ENCODE data around the gene MED9. TPM values are rescaled to one million over a fixed set of nuclear protein-coding genes. Genes with fewer than 3 reads are reported as not detected.

Gene MED9
- total and polyA plus RNA-seq, 2 of the 8 experiments (the other 6 are each of a cell fraction or from before 2014, with no cell fraction given): 15.8 to 19.7 TPM

Small RNA genes lying within 50 kb of the gene (small RNA-seq; reads per million reads assigned to genes)
- not detected for gene RF00019 (ENCODE audit: insufficient read depth)

Other genes starting within 250 kb of the MED9 start
- gene FLCN, start 239.8 kb upstream of the MED9 start, total RNA-seq (2021; fragmentation: NEBNext Ultra II Directional; extraction: Animal tissue kit (Norgen Biotek cat#: 25700)): 34.0 and 34.6 TPM in 2 replicates
- 15.6 and 20.8 TPM in 2 replicates for gene FLCN, start 239.8 kb upstream of the MED9 start, polyA plus RNA-seq (2011; rRNA removed)
- 110 and 112 TPM in 2 replicates for gene COPS3, start 195.8 kb upstream of the MED9 start, total RNA-seq (2021; fragmentation: NEBNext Ultra II Directional; extraction: Animal tissue kit (Norgen Biotek cat#: 25700))
- 59.8 and 82.9 TPM in 2 replicates for gene COPS3, start 195.8 kb upstream of the MED9 start, polyA plus RNA-seq (2011; rRNA removed)
- gene NT5M, start 173.6 kb upstream of the MED9 start, total RNA-seq (2021; fragmentation: NEBNext Ultra II Directional; extraction: Animal tissue kit (Norgen Biotek cat#: 25700)): 7.6 and 8.7 TPM in 2 replicates
- 16.2 and 18.2 TPM in 2 replicates for gene NT5M, start 173.6 kb upstream of the MED9 start, polyA plus RNA-seq (2011; rRNA removed)
- 1.8 and 2.6 TPM in 2 replicates for gene RASD1, start 19.4 kb downstream of the MED9 start, total RNA-seq (2021; fragmentation: NEBNext Ultra II Directional; extraction: Animal tissue kit (Norgen Biotek cat#: 25700))
- gene RASD1, start 19.4 kb downstream of the MED9 start, polyA plus RNA-seq (2011; rRNA removed): 2.3 and 2.9 TPM in 2 replicates
- gene PEMT, start 114.7 kb downstream of the MED9 start, total RNA-seq (2021; fragmentation: NEBNext Ultra II Directional; extraction: Animal tissue kit (Norgen Biotek cat#: 25700)): 40.1 and 42.0 TPM in 2 replicates
- gene PEMT, start 114.7 kb downstream of the MED9 start, polyA plus RNA-seq (2011; rRNA removed): 118 and 128 TPM in 2 replicates
- 0.80 and 1.2 TPM in 2 replicates for gene RAI1, start 204.5 kb downstream of the MED9 start, total RNA-seq (2021; fragmentation: NEBNext Ultra II Directional; extraction: Animal tissue kit (Norgen Biotek cat#: 25700))
- 0.39 and 0.57 TPM in 2 replicates for gene RAI1, start 204.5 kb downstream of the MED9 start, polyA plus RNA-seq (2011; rRNA removed)